ENCODE data around the gene CTSW.

DNA sequence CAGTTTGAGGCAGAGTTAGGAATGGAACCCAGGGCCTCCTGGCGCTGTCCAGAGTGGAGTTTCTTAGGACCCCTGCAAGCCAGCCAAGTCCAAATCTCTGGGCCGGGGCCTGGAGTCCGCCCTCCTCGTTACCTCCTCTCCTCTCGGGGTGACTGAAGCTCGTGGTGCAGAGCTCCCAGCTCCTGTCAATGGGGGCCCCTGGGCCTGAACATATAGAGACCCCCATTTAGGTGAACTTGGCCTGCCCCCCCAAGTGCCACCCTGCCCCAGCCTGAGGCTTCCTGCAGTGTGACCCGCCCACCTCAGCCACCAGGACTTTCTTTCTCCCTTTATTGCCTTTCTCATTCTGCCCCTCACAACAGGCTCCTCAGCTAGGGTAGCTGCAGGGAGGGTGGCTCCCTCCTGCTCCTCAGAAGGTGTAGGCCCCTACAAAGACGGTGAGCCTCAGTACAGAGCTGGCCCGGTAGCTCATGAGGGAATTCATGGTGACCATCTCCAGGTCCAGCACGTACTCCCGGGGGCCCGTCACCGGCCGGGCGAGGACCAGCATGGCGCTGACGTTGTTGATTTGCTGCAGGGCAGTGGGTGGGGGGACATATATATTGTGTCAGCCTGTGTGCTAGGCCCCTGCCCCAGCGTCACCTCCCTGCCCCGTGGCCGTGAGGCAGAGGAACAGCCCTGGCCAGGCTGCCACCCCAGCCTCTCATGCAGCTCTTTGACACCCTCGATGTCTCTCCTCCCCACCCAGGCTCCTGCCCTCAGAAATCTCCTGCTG, 12.9 kb upstream of the CTSW start:
- TF ChIP-seq GATA2 (IDR thresholded peaks at IDR 0.05; ENCODE audit: low read depth, low read length) (no peak), GATA3 (IDR thresholded peaks at IDR 0.05; ENCODE audit: low read depth, low read length) (no peak)

Measured in SH-SY5Y (cell line).